K562 (cell line): ENCODE results near the gene DUOXA2. TPM values are rescaled to one million over a fixed set of nuclear protein-coding genes. Genes with fewer than 3 reads are reported as not detected.

ENCODE experiments used
- ATAC-seq: fragments of 200-7000 bp; cut with Tn5 transposase; 3 replicates; pipeline ENCODE4 v1.9.1; 2020; ENCODE audit warnings: moderate library complexity
- BruUV-seq: library from RNA; stranded (reverse); fragments of 400-500 nt; replicated peaks from 2 replicates; lab custom pipeline; 2021; lab: Mats Ljungman, UMichigan
- CTCF ChIA-PET: fragments of 300-600 bp; formaldehyde crosslinking; extraction: SDS; loops from one replicate; lab custom pipeline; 2021; ENCODE audit warnings: low intra/inter-chr PET ratio; lab: Yijun Ruan, JAX
- POLR2A ChIA-PET: fragments of 300-600, 350-650 bp; sonication (Branson Sonifier 250); formaldehyde crosslinking; extraction: SDS; loops from one replicate; lab custom pipeline; 2021; ENCODE audit warnings: antibody characterized with exemption, inconsistent platforms; lab: Yijun Ruan, JAX
- DNase-seq, 4 experiments: peaks; one replicate each; pipeline versions ENCODE4 v3.0.0 to v3.0.0-alpha.2; 2011 to 2018; ENCODE audit warnings: low spot score in 3 of 4, mixed read lengths in 3 of 4; ENCODE audit errors: extremely low read depth in 1 of 4
- FAIRE-seq: peaks from 2 replicates; lab custom pipeline; 2011; peaks lifted over from hg19 to GRCh38; lab: Jason Lieb, UNC
- H2AFZ ChIP-seq: 2 replicates; pipeline ENCODE4 v1.6.0; 2011; ENCODE audit warnings: low read depth, low read length, control low read depth, inconsistent platforms
- H3K27ac ChIP-seq: fragments of 200-600 bp; 3 replicates; pipeline ENCODE4 v1.8.0; 2011; ENCODE audit warnings: low read depth, mild to moderate bottlenecking, control low read depth, inconsistent platforms, low read length, moderate library complexity, mixed read lengths; ENCODE audit errors: extremely low read depth
- H3K27me3 ChIP-seq, 2 experiments: fragments of 300-600 bp in 1 of 2; 2 replicates in 1 of 2; 3 replicates in 1 of 2; pipeline versions ENCODE4 v1.6.0 to v1.8.0; 2011; ENCODE audit warnings: inconsistent platforms in 2 of 2, low read length in 2 of 2, mild to moderate bottlenecking in 1 of 2, mixed read lengths in 1 of 2, moderate library complexity in 1 of 2; ENCODE audit not compliant: control insufficient read depth in 2 of 2, insufficient read depth in 2 of 2
- H3K36me3 ChIP-seq: fragments of 300-600 bp; 3 replicates; pipeline ENCODE4 v1.8.0; 2011; ENCODE audit warnings: mild to moderate bottlenecking, low read length, inconsistent platforms; ENCODE audit not compliant: control insufficient read depth, insufficient read depth
- H3K4me1 ChIP-seq, 2 experiments: fragments of 200-600 bp in 1 of 2; replicated peaks in 1 of 2; 2 replicates in 1 of 2; 3 replicates in 1 of 2; pipeline versions ENCODE4 v1.5.1 to v1.8.0; 2011; ENCODE audit warnings: inconsistent platforms in 2 of 2, low read length in 2 of 2, mild to moderate bottlenecking in 1 of 2, mixed read lengths in 1 of 2, moderate library complexity in 1 of 2; ENCODE audit not compliant: control insufficient read depth in 2 of 2, insufficient read depth in 2 of 2
- H3K4me2 ChIP-seq: 2 replicates; pipeline ENCODE4 v1.6.1; 2011; ENCODE audit warnings: low read length, control low read depth, inconsistent platforms, mixed read lengths; ENCODE audit not compliant: insufficient read depth
- H3K4me3 ChIP-seq: fragments of 200-600 bp; sonication (generic), shearing (Covaris generic); 2 replicates; pipeline ENCODE4 v1.5.1; 2016; ENCODE audit warnings: control low read depth, inconsistent platforms
- H3K79me2 ChIP-seq: fragments of 200-600 bp; 3 replicates; pipeline ENCODE4 v1.8.0; 2011; ENCODE audit warnings: low read length, inconsistent platforms; ENCODE audit not compliant: control insufficient read depth, insufficient read depth
- H3K9ac ChIP-seq, 2 experiments: 2 replicates each; pipeline versions ENCODE4 v1.6.0 to v1.6.1; 2011; ENCODE audit warnings: low read depth in 2 of 2, low read length in 2 of 2, control low read depth in 1 of 2, inconsistent platforms in 1 of 2, mild to moderate bottlenecking in 1 of 2, mixed read lengths in 1 of 2; ENCODE audit not compliant: insufficient read depth in 1 of 2
- H3K9me1 ChIP-seq: one replicate; pipeline ENCODE4 v1.6.0; 2011; ENCODE audit warnings: inconsistent platforms, mild to moderate bottlenecking, low read length, moderate library complexity; ENCODE audit not compliant: control insufficient read depth, insufficient read depth
- H3K9me3 ChIP-seq: replicated peaks from 2 replicates; pipeline ENCODE4 v1.5.1; 2011; ENCODE audit warnings: low read depth, low read length, inconsistent platforms; ENCODE audit not compliant: control insufficient read depth, insufficient read depth
- H4K20me1 ChIP-seq: replicated peaks from 2 replicates; pipeline ENCODE4 v1.6.1; 2011; ENCODE audit warnings: low read length, inconsistent platforms, mixed read lengths; ENCODE audit not compliant: control insufficient read depth, insufficient read depth
- DDX20 ChIP-seq: fragments of 450-650 bp; IDR thresholded peaks from 2 replicates; pipeline ENCODE4 v1.6.1; 2016; ENCODE audit warnings: missing genetic modification characterization, low read depth, mild to moderate bottlenecking, missing compliant biosample characterization, moderate library complexity
- GATA2 ChIP-seq: sonication (generic); formaldehyde crosslinking; IDR thresholded peaks from 2 replicates; pipeline ENCODE4 v1.4.0; 2020; ENCODE audit warnings: mild to moderate bottlenecking, missing genetic modification reagents
- POLR3G ChIP-seq: IDR thresholded peaks from 2 replicates; pipeline ENCODE4 v1.6.1; 2011; ENCODE audit not compliant: insufficient read length, insufficient replicate concordance; ENCODE audit errors: extremely low read depth
- PURB ChIP-seq: sonication (generic); formaldehyde crosslinking; IDR thresholded peaks from 2 replicates; pipeline ENCODE4 v1.9.0; 2021; ENCODE audit warnings: low read depth, mild to moderate bottlenecking, missing genetic modification reagents
- SIN3B ChIP-seq: fragments of 450-650 bp; IDR thresholded peaks from 2 replicates; pipeline ENCODE4 v1.6.1; 2017; ENCODE audit warnings: low read depth, mild to moderate bottlenecking, moderate library complexity
- ZBTB7A ChIP-seq: IDR thresholded peaks from 2 replicates; pipeline ENCODE4 v1.6.1; 2011; ENCODE audit warnings: low read depth, mild to moderate bottlenecking, low read length, moderate library complexity, borderline replicate concordance; ENCODE audit not compliant: control insufficient read depth
- ZC3H4 ChIP-seq: sonication (generic); formaldehyde crosslinking; IDR thresholded peaks from 2 replicates; pipeline ENCODE4 v1.9.0; 2021; ENCODE audit warnings: missing genetic modification reagents, borderline replicate concordance
- ZKSCAN1 ChIP-seq: fragments of 150-350 bp; IDR thresholded peaks from 2 replicates; pipeline ENCODE4 v1.6.1; 2016; ENCODE audit warnings: low read depth, low read length
- ZNF311 ChIP-seq: fragments of 250-450 bp; sonication (Bioruptor Pico); IDR thresholded peaks from 2 replicates; pipeline ENCODE4 v1.4.0; 2020; ENCODE audit warnings: mild to moderate bottlenecking, moderate library complexity
- ZNF76 ChIP-seq: fragments of 250-450 bp; sonication (Bioruptor Pico); IDR thresholded peaks from 2 replicates; pipeline ENCODE4 v1.4.0; 2020; ENCODE audit warnings: mild to moderate bottlenecking, moderate library complexity, borderline replicate concordance
- WGBS: fragments of 100-300 bp; shearing (Covaris generic); methylation state at CpG from one replicate; pipeline ENCODE4 v1.1.6; 2016; ENCODE audit warnings: low coverage, mixed read lengths; ENCODE audit not compliant: insufficient coverage; ENCODE audit errors: missing lambda C conversion rate; 5-methylcytosine and 5-hydroxymethylcytosine counted together
- in situ Hi-C: fragments of 300-500 bp; cut with MboI; formaldehyde crosslinking; loops from 4 replicates; pipeline ENCODE4 v1.15.0; 2018; ENCODE audit warnings: inconsistent platforms, mixed read lengths
- intact Hi-C: fragments of 100-400 bp; cut with micrococcal nuclease; formaldehyde crosslinking; loops from 2 replicates; pipeline ENCODE4 v1.14.2; 2022
- polyA plus RNA-seq, 8 experiments: library from polyadenylated mRNA; depleted of rRNA in 4 of 8; stranded (reverse) in 5 of 8; unstranded in 3 of 8; fragments of >200 nt; fragmentation: Nextera tagmentation in 2 of 8; fragmentation: Illumina TruSeq in 1 of 8; extraction: Ambion mirVana in 2 of 8; extraction: Trizol in 1 of 8; gene quantifications; 2 replicates each; pipeline versions ENCODE4 v1.2.1 to v1.2.3, GENCODE V29; 2011 to 2014; ENCODE audit warnings: inconsistent platforms in 1 of 8, missing spikeins in 1 of 8
- total RNA-seq, 7 experiments: library from RNA; depleted of rRNA in 6 of 7; stranded (reverse); fragments of >200 nt in 6 of 7; fragmentation: Illumina TruSeq in 2 of 7; extraction: Trizol in 2 of 7; gene quantifications; 2 replicates each; pipeline versions ENCODE4 v1.2.1 to v1.2.3, GENCODE V29; 2011 to 2021; ENCODE audit warnings: low replicate concordance in 1 of 7
- TF ChIP-seq, protein P1 (sequence below), 2 experiments: fragments of 250-450 bp in 1 of 2; fragments of 450-650 bp in 1 of 2; sonication (Bioruptor Pico) in 1 of 2; IDR thresholded peaks; 2 replicates each; pipeline versions ENCODE4 v1.6.1 to v1.8.0; 2016 to 2021; ENCODE audit warnings: mild to moderate bottlenecking in 2 of 2, moderate library complexity in 2 of 2, missing compliant biosample characterization in 1 of 2, missing genetic modification characterization in 1 of 2
- TF ChIP-seq, protein P2 (sequence below): fragments of 450-650 bp; formaldehyde crosslinking; conservative IDR thresholded peaks from 2 replicates; pipeline ENCODE4 v1.4.0; 2022; ENCODE audit warnings: mild to moderate bottlenecking, missing genetic modification characterization
- TF ChIP-seq, protein P3 (sequence below): sonication (generic); formaldehyde crosslinking; IDR thresholded peaks from 2 replicates; pipeline ENCODE4 v1.9.0; 2022; ENCODE audit warnings: mild to moderate bottlenecking, missing genetic modification reagents

The DUOXA2 gene
- total and polyA plus RNA-seq, 9 of the 15 experiments (the other 6 are each of a cell fraction or from before 2014, with no cell fraction given): not detected

DNA sequence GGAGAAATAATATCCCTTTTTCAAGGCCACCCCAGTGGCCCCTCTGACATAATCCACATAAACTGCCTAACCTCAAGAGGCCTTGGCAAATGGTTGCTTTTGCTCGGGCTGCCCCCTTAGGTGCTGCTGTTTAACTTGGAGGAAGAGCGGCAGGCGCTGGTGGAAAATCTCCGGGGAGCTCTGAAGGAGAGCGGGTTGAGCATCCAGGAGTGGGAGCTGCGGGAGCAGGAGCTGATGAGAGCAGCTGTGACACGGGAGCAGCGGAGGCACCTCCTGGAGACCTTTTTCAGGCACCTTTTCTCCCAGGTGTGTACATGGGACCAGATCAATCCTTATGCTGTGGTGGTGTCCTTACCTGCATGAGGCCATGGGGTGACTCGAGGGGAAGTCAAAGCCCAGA is 30.6 kb downstream of the DUOXA2 start:
- Histone ChIP-seq H3K27ac (no peak overlapping the region), H3K27me3 (peaks cover 16 to 41% of the 10 kb centered on the region in 2 experiments), H3K9me3 (no peaks in the 10 kb centered on the region), H3K36me3 (no peaks in the 10 kb centered on the region), H3K4me2 (no peak overlapping the region), H3K4me3 (no peak overlapping the region)
- ChIA-PET CTCF (no interaction called here), POLR2A (interaction anchor here (0.7 to 1.2 kb wide), 3 partner anchors 9 to 15 kb away, joined by 3 to 4 read pairs (median 3); no protein-coding TSS in a partner anchor)
- WGBS: 9% methylated on average over 9 of the region's 9 CpGs
- intact Hi-C loops: no loop called here
- TF ChIP-seq SIN3B (no peak), GATA2 (CRISPR knock-in tag) (no peak), POLR3G (no peak), ZNF311 (CRISPR knock-in tag) (no peak), ZBTB7A (no peak), PURB (no peak), DDX20 (tag) (no peak), ZNF76 (CRISPR knock-in tag) (no peak), ZC3H4 (no peak), ZKSCAN1 (no peak)
- TF ChIP-seq, protein P1, sequence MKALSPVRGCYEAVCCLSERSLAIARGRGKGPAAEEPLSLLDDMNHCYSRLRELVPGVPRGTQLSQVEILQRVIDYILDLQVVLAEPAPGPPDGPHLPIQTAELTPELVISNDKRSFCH (CRISPR knock-in tag; IDR thresholded peaks at IDR 0.05): no peak
- TF ChIP-seq, protein P1 (tag; IDR thresholded peaks at IDR 0.05): no peak
- TF ChIP-seq, protein P2, sequence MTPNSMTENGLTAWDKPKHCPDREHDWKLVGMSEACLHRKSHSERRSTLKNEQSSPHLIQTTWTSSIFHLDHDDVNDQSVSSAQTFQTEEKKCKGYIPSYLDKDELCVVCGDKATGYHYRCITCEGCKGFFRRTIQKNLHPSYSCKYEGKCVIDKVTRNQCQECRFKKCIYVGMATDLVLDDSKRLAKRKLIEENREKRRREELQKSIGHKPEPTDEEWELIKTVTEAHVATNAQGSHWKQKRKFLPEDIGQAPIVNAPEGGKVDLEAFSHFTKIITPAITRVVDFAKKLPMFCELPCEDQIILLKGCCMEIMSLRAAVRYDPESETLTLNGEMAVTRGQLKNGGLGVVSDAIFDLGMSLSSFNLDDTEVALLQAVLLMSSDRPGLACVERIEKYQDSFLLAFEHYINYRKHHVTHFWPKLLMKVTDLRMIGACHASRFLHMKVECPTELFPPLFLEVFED (CRISPR knock-in tag): no peak
- TF ChIP-seq, protein P3, sequence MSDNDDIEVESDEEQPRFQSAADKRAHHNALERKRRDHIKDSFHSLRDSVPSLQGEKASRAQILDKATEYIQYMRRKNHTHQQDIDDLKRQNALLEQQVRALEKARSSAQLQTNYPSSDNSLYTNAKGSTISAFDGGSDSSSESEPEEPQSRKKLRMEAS (CRISPR knock-in tag): no peak
- TF ChIP-seq, all 486 proteins: peak for 0
- H3K79me2 ChIP-seq: no peaks in the 10 kb centered on the region
- no TSS peak for BruUV-seq
- no peak overlapping the region for H2AFZ ChIP-seq
- H3K4me1 ChIP-seq: peaks cover 0 to 3% of the 10 kb centered on the region in 2 experiments; a peak in 1 of 5 replicates
- H3K9ac ChIP-seq: no peak overlapping the region
- H3K9me1 ChIP-seq: no peaks in the 10 kb centered on the region
- H4K20me1 ChIP-seq: peaks cover 3% of the 10 kb centered on the region; the same call in 1 of the 2 replicates
- ATAC-seq (no peak), FAIRE-seq (no peak), DNase-seq (no peak)
- in situ Hi-C loops: no loop called here
